GM12891 (cell line): ENCODE results near the gene HERC2.
"Not testable (repeated sequence)": the region's sequence is repeated elsewhere in the genome, so short reads cannot be mapped to it uniquely, and the experiment has no call there.

Experiments
- DNase-seq: peaks from one replicate; pipeline ENCODE4 v3.0.0; 2011; ENCODE audit warnings: low spot score; ENCODE audit not compliant: insufficient read length
- FAIRE-seq: peaks from 2 replicates; lab custom pipeline; 2011; peaks lifted over from hg19 to GRCh38; lab: Jason Lieb, UNC
- PAX5 ChIP-seq: IDR thresholded peaks from 2 replicates; pipeline ENCODE4 v1.6.1; 2011; ENCODE audit warnings: low read length, moderate library complexity, mild to moderate bottlenecking; ENCODE audit not compliant: insufficient read depth, severe bottlenecking
- POLR2A ChIP-seq: IDR thresholded peaks from 2 replicates; pipeline ENCODE4 v1.6.1; 2011; ENCODE audit warnings: low read depth, low read length, control low read depth
- POLR2AphosphoS5 ChIP-seq: IDR thresholded peaks from 2 replicates; pipeline ENCODE4 v1.6.1; 2011; ENCODE audit warnings: low read depth, low read length, control low read depth
- POU2F2 ChIP-seq: IDR thresholded peaks from 2 replicates; pipeline ENCODE4 v1.6.1; 2011; ENCODE audit warnings: low read depth, mild to moderate bottlenecking, control low read depth, low read length, moderate library complexity
- SPI1 ChIP-seq: IDR thresholded peaks from 2 replicates; pipeline ENCODE4 v1.6.1; 2011; ENCODE audit warnings: low read depth, low read length, control low read depth
- TAF1 ChIP-seq: IDR thresholded peaks from 2 replicates; pipeline ENCODE4 v1.6.1; 2011; ENCODE audit warnings: low read depth, low read length, control low read depth

Gene HERC2

GRCh38 chr15:28213393-28213792 is 108.6 kb downstream of the HERC2 start:
- not testable (repeated sequence) for DNase-seq, FAIRE-seq

GRCh38 chr15:28208583-28208982 is 113.4 kb downstream of the HERC2 start:
- TF ChIP-seq SPI1: no peak
- no peak for TF ChIP-seq POU2F2
- no peak for TF ChIP-seq POLR2A
- no peak for TF ChIP-seq POLR2AphosphoS5
- TF ChIP-seq TAF1: no peak
- no peak for TF ChIP-seq PAX5
- no peak for FAIRE-seq

GRCh38 chr15:28205640-28206039 is 116.3 kb downstream of the HERC2 start:
- DNase-seq, FAIRE-seq: not testable (repeated sequence)

More at GRCh38 chr15:28208583-28208982, 113.4 kb downstream of the HERC2 start:
- DNase-seq: no peak

- not testable (repeated sequence) for DNase-seq, FAIRE-seq
Measured at GRCh38 chr15:28203055-28203828, 118.7 kb downstream of the HERC2 start.

DNA sequence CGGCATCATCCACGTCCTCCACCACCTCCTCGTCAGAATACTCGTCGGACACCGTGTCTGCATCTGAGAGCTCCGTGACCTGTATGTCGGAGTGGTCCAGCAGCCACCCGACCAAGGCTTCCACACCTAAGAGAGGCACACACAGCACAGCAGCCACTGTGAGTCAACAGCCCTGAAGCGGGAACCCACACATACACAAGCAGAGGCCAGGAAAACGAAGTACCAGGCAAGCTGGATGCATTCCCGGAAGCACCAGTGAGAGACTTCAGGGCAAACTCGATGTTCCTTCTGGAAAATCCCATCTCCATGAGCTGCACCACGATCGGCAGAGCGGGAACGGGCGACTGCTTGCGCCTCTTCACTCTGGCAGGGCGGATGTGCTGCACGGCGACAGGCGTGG is 119.9 kb downstream of the HERC2 start:
- FAIRE-seq, DNase-seq: not testable (repeated sequence)

DNA sequence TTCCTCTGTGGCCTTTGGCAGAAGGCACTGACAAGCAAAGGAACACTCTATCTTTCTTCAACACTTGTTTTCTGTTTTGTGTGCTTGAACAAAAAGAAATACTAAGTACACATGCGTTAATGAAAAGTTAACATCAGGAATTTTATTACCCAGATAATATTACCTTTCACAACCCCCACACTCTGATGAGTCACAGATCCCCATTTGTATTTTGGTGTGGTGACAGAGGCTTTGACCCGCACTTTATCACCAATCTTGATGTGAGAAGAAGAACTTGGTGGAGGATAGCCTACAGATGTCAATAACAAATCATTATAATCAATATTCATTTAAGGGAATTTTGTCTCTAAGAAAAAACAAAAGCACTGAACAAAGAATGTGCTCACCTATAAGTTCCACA is 123.8 kb downstream of the HERC2 start:
- not testable (repeated sequence) for DNase-seq, FAIRE-seq

GRCh38 chr15:28197694-28198093 is 124.3 kb downstream of the HERC2 start:
- not testable (repeated sequence) for FAIRE-seq, DNase-seq

DNA sequence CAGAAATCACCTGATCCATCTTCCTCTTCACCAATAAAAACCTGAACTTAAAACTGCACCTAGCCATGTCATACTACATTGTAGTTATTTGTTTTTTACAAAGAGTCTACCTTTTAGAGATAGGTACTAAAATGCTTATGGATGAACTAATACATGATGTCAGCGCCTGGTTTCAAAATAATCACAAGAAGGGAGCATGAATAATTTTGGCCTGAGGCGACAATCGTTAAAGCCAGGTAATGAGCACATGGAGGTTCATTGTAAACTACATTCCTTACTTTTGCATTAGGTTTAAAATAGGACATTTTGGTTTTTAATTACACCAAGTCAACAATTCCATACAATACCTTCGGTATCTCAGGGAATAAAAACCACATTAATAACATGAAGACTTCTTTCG is 125.4 kb downstream of the HERC2 start:
- not testable (repeated sequence) for DNase-seq, FAIRE-seq

DNA sequence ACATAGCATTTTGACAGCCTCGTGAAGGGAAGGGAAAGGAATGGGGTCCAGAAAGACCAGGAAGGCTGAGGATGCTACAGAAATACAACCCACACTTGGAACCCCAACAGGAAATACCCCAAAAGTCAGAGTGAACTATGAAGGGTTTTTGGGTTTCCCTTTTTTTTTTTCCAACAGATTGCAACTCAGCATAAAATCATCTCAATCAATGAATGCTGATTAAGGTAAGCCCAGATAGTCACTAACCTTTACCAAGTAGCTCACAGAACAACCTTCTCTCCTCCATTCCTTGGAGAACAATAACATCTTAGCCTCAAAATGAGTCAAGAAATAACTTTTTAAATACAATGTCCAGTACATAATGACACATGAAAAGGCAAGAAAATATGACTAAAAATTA is 129.2 kb downstream of the HERC2 start:
- no peak for FAIRE-seq
- TF ChIP-seq POU2F2 (no peak), POLR2AphosphoS5 (no peak), SPI1 (no peak), POLR2A (no peak), PAX5 (no peak), TAF1 (no peak)
- DNase-seq: no peak

DNA sequence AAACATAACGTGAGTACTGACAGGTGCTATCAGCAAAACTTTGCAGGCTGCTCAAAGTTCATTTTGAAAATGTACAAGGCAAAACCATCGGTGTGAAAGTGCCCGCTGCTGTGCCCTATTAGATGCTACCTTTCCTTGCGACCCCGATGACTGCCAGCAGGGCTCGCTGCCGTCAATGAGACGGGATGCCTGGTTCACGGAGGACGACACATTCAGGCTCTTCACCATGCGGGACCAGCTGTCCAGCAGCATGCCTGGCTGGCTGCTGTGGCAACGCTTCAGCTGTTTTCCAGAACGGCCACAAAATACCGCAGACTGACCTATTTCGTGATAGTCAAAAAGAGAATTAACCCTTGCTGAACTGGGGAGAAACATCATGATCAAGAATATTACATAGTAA is 130.1 kb downstream of the HERC2 start:
- FAIRE-seq (no peak), DNase-seq (no peak)
- TF ChIP-seq POLR2A (no peak), POU2F2 (no peak)

DNA sequence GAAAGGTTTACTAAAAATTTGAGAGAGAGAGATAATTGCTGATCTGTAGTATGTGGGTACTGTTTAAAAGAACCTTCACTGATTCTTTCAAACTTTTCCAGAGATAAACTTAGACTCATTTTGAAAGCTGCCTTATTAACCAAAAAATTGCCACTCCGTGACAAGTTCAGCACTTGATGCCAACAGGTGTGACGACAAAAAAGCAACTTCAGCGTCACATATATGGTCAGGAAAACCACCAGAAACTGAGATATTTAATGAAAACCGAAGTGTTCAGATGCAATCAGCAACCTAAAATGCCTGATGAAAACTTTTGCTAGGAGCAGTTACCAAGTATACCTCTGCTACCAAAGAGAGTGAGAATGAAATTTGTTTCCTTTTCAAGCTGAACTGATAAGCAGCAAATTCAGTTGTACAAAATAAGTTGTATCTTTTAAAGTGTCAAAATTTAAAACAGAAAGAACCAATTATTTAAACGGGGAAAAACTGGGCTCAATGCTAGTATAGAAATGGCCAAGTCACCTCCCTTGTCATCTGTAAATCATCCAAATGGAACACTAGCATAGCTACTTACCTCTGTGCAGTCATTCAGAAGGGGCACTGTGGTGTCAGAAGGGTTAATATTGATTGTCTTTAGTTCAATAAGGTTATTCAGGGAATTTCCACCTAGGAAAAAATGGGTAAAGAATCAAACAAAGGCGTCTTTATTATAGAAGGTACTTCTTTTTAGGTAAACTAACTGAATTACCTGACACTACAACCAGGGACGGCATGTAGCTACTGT is 131.4 kb downstream of the HERC2 start:
- TF ChIP-seq PAX5 (no peak), POLR2A (no peak), SPI1 (no peak)
- no peak for FAIRE-seq
- DNase-seq: no peak

GRCh38 chr15:28185148-28185895 is 136.7 kb downstream of the HERC2 start:
- TF ChIP-seq POU2F2 (no peak), POLR2A (no peak)

More at GRCh38 chr15:28185148-28185895, 136.7 kb downstream of the HERC2 start:
- no peak for DNase-seq
- FAIRE-seq: no peak
